NCI-H2196 treated with DMSO at 0.1 percent for 48 hours (cell line): ENCODE measurements around the gene GRID2.
"Not testable (repeated sequence)": the region's sequence is repeated elsewhere in the genome, so short reads cannot be mapped to it uniquely, and the experiment has no call there.

Experiments used
- DNase-seq: peaks from one replicate; lab custom pipeline; 2025; ENCODE audit not compliant: unreplicated experiment; lab: John Stamatoyannopoulos, UW

The GRID2 gene

DNA sequence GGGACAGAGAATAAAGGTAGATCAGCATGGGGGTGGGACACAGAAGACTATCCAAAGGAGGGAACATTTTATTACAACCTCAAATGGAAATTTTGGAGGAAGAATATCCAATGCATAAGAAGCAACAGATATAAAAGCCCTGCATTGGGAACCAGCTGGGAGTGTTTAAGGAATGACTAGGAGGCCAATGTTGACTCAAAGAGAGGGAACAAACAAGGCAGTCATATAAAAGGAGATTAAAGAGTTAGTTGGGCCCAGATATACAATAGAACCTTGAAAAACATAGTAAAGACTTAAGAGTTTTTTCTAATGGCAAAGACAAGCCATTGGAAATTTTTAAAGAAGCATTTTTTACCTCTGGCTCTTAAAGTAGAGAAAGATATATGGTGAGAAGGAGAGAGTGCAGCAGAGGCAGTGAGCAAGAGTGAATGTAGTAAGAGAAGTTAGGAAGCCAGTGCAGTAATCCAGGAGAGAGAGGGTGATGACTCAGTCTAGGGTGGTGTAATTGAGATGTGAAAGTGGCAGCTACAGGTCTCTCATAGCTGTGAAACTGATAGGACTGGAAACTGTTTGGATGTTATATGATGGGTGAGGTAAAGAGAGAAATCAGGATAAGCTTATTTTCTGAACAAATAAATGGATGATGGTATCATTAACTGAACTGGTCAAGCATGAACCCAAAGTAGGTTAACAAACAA, 1342.6 kb downstream of the GRID2 start:
- no peak for DNase-seq

DNA sequence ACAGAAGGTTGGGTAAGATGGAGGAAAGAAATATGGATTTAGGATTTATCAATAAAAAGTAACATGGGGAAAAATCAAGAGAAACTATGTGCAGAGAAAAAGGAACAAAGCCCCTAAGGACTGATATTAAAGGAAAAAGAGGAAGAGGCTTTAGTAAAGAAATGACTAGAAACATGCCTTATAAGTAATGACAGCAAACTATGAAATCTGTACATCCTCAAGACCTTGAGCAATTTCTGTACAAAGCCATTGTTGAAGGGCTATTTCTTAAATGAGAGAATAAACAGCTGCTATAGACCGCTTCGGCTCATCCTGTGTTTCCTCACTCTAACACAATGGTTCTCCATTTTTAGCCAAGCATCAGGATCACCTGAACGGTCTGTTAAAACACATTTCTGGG, 1344.5 kb downstream of the GRID2 start:
- DNase-seq: no peak

DNA sequence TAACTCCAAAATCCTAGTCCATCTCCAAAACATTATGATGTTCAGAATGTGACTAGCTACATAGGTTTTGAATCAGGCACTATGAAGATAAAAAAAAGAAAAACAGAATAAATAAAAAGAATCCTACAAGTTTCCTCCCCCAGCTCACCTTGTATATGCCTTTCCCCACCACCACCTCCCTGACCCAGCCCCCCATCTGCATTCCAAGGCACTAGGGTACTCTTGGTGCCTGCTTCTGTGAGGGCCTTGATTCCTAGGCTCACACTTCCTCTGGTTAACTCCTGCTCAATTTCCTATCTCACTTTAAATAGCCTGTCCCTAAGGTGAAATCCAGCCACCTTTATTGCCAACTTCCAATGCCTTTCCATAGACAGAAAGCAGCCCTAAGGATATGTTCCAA, 1346.1 kb downstream of the GRID2 start:
- no peak for DNase-seq

DNA sequence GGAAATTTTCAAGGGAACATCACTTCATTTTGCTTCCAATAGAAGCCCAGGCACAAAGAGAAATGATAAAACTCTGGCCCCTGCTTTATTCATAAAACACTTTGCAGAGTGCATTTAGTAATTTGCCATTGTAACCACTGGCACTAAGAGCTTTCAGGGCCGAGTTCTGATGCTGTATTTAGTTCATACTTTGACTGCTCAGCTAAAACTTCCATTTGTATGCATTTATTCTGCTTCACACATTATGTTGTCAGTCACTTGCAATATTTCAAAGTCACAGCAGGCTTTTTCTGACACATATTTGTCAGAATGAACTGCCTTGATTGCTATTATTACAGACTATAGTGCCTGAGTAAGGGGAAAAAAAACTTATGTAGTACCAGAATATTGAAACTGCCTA, 1350.4 kb downstream of the GRID2 start:
- DNase-seq: no peak

DNA sequence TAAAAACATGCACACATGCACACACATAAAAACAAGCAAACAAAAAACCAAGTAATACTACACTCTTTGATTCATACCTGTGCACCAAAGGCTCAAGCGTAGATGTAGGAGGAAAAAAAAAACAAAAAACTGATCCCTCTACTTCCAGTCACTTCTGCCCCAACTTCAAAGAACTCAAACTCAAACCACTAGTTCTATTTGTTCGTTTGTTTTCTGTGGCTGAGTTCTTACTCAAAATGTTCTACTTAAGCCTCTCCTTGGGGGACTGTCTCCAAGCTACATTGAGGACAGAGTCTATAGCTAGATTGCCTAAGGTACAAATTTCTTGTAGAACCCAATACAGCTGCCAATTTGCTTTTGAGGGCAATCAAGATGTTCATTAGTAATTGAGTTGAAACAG, 1353.8 kb downstream of the GRID2 start:
- no peak for DNase-seq

DNA sequence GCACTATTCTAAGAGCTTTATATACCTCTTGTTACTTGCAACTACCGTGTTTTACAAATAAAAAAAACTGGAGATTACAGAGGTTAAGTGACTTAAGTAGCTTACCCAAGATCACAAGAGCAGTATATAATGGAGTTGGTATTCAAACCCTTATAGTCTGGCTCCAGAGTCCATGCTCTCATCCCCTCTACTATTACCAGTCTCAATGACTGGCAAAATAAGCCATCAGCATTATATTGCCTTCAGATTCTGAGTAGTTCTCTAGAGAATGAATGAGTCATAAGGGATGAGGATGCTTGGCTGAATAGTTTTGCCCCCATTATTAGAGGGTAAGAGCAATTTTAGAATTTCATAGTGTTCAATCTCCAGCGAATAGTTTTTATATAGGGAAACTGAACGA, 1354.7 kb downstream of the GRID2 start:
- DNase-seq: no peak

DNA sequence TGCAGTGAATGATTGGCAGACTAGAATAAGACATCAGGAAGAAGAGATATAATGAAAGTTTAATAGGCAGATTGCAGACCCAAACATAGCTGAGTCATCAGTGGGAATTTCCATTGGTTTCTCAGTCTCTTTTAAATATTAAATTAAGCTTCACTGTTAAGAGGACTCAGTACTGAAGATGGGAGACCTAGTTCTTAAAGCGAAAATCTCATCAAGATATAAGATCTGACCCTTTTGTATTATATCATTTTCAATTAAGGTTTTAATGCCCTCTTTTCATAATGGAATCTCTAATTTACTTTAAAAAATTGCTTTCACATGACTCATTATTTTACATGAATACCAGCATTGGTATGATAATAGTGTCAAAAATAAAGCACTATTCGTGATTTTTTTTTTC, 1355.9 kb downstream of the GRID2 start:
- no peak for DNase-seq

DNA sequence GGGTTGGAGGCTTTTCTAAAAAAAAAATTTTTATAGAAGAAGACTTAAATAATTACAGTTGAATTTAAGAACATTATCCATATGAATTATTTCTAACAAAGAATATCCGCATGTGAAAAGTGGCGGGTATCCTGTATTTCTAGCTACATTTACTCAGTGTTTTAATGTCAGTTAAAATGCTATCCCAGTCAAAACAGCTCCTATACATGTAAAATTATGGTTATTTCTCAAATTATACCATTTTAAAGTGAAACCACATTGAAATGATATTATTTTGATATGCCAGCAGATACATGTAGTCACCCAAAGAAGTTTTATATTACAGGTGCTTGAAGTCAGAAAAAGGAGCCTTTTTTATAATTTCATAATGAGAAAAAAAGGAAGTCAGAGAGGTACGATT, 1356.3 kb downstream of the GRID2 start:
- DNase-seq: no peak

DNA sequence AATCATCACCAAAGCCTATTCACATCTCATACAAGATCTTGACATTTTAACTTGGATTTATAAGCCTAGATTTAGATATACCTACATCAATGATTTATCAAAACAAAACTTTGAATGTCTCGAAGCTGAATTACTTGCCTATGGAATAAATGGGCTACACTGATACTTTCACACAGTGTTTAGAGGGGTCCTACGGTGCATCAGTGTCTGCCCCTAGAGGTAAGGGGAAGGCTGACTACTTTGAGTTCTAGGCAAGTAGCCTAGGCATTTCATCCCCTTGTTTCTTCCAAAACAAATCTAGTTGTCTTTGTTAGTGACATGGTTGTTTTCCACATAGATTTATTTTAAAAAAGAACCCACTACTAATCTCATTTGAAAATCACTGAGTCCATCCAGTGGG, 1366.7 kb downstream of the GRID2 start:
- no peak for DNase-seq

DNA sequence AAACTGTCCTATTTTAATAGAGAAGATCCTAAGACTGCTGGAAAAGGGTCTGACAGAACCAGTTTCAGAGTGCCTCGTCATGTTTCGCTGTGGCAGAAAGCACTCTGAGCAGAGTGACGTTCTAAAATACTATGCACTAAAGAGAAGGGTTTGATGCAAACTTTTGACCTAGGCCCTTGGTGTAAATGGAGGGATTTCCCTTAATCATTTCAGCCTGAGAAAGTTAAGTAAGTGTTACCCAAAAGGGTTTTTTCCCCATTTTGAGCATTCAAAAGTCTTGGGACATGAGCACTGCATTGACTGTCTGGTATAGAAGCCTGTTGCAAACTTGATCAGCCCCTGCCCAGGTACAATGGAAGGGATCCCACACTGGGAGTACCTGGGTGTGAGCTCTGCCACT, 1367.3 kb downstream of the GRID2 start:
- no peak for DNase-seq

DNA sequence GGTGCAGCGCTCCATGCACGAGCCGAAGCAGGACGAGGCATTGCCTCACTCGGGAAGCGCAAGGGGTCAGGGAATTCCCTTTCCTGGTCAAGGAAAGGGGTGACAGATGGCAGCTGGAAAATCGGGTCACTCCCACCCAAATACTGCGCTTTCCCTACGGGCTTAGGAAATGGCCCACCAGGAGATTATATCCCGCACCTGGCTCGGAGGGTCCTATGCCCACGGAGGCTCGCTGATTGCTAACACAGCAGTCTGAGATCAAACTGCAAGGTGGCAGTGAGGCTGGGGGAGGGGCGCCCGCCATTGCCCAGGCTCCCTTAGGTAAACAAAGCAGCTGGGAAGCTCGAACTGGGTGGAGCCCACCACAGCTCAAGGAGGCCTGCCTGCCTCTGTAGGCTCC, 1373.2 kb downstream of the GRID2 start:
- not testable (repeated sequence) for DNase-seq

DNA sequence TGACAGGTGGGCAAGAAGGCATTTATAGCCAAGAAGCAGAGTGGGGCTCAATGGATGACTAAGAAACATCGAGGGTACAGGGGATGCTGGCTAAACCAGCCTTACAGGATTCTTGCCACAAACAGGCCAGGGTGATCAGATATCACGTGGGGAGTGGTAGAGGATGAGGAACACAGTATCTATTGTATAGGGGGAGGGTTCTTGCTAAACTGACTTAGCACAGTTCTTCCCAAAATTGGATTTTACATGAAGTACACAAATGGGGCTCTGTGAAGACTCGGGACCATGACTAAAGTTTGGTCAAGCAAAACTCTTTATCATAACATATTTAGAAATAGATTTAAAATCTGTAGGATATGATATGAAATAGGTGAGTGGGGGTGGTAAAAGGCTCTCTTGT, 1380.8 kb downstream of the GRID2 start:
- no peak for DNase-seq

DNA sequence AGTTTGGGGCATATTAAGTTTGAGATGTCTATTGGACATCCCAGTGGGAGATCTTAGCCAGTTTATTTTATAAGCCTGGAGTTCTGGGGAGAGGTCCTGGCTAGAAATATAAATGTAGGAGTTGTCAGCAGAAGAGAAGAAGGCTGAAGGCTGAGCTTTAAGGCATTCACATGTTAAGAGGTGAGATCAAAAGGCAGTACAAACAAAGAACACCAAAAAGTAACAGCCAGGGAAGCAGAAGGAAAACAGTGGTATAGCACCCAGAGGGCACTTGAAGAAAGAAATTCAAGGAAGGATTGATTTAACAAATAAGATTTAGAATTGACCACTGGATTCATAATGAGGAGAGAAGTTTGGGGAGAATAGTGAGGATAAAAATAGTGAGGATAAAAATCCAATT, 1383.5 kb downstream of the GRID2 start:
- DNase-seq: no peak

DNA sequence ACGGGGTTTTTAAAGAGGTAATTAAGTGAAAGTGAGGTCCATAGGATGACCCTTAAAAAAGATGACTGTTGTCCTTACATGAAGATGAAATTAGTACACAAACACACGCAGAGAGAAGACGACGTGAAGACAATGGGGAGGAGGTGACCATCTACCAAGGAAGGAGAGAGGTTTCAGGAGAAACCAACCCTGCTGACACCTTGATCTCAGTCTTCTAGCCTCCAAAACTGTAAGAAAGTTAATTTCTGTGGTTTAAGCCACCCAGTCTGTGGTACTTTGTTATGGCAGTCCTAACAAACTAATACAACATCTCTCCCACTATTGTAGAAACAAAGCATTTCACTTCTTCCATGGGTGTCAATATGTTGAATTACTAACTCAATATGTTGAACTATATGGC, 1385.2 kb downstream of the GRID2 start:
- no peak for DNase-seq

DNA sequence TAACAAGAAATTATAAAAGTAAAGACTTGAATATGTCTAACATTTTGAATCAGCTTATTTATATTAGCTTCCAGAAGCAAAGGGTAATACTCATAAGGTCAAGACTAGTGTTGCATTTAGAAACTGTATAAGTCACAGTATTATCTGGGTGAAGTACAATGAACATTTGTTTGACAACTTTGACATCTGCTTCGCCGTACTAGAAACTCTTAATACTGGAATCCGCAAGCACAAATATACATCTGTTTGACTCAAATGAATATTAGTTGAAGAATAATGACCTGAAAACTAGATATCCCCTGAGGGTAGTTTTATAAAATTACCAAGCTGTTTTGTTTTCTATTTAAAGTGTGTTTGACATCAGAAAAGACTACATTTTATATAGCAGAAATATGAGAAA, 1389.4 kb downstream of the GRID2 start:
- no peak for DNase-seq

DNA sequence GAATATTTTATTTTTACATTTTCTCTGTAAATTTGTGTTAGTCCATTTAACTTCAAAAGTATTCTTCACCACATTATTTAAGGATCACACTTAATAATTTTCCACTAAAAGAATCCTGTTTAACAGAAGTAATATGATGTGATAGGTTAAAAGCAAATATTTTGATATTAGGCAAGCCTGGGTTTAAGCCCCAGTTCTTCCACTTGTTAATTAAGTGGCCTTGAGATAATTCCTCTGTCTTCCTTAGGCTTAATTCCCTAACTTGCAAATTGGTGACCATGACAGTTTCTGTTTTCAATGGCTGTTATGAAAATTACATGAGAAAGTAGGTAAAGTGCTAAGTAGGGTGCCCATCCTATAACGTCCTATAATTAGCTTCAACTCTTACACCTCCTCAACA, 1394.9 kb downstream of the GRID2 start:
- no peak for DNase-seq

DNA sequence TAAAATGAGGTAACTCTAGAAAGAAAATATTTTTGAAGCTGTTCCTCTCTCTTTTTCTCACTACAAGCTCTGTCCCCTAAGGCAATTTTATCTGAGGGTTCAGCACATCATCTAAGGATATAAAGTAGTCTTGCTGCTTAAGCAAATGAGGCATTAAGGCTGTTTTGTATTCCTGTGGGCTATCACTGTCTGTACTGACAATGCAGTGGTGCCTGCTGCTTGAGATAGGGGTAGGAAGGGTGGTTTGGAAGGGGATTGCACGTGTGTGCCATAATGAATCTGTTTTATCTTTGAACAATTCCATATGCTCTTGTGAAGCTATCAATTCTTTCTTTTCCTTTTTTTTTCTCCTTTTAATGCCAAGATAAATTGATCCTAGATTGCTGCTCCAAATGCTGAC, 1396.8 kb downstream of the GRID2 start:
- DNase-seq: no peak

DNA sequence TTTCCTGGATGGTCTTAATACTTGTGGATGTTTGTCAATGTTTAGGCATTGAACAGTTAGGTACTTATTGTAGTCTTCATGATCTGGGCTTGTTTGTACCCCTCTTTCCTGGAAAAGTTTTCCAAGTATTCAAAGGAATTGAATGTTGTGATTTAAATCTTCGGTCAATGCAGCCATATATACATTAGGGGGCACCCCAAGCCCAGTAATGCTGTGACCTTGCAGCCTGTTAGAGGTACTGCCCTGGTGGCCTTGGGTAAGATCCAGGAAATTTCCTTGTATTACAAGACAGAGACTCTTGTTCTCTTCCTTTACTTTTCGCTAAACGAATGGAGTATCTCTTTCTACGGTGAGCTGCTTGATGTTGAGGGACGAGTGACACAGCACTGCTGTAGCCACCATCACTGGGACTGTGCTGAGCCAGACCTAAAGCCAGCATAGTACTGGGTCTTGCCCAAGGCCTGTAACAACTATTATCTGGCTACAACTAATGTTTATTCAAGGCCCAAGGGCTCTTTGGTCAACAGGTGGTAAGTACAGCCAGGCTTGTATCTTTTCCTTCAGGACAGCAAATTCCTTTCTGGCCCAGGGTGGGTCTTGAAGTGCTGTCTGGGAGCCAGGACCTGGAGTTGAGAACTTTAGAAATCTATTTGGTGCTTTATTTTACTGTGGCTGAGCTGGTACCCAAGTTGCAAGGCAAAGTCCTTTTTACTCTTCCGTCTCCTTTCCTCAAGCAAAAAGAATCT, 1406.5 kb downstream of the GRID2 start:
- DNase-seq: no peak

DNA sequence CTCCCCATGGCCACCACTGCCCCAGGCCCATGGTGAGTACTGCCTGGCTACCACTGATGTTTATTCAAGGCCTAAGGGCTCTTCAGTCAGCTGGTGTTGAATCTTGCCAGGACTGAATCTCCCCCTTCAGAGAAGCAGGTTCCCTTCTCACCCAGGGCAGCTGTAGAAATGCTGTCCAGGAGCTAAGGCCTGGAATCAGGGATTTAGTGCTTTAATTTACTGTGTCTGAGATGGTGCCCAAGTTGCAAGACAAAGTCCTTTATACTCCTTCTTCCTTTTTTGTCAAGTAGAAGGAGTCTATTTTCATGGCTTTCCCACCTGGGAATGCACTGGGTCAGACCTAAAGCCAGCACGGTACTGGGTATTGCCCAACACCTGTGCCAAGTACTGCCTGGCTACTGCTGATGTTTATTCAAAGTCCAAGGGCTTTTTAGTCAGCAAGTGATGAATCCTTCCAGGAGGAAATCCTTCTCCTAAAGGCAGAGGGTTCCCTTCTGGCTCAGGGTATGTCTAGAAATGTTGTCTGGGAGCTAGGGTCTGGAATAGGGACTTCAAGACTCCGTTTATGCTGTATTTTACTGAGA, 1407.2 kb downstream of the GRID2 start:
- no peak for DNase-seq

DNA sequence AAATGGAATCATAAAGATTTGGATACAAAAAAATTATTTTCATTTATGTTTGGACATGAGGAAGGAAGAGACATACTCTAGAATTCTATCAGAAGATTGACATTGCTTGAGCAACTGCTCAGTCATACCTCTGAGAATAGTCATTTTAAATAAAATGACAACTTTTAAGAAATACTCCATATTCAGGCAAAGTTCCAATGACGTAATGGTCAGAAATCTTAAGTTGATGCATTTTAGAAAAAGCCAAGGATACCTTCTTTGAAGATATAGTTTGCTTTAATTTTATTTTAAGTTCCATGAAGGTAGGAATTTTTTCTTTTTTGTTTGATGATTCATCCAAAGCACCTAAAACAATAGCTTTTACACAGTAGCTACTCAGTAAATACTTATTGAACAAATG, 1414.5 kb downstream of the GRID2 start:
- DNase-seq: no peak

DNA sequence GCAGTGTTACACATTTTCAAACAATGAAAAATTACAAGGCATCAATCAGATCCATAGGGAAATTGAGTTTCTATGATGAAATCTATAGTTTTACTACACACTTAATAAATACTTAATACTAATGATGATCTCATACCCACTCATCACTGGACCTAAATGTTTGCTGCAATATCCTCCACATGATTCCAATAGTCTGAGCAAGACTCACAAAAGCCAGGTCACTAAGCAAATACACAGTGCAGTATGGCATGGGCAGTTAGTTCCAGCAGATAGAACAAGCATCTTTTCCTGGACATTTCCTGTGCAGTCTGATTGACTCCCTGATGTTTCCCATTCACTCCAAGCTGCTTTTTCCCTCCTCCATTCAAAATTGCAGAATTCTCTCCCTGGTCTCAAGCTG, 1415.8 kb downstream of the GRID2 start:
- DNase-seq: no peak

DNA sequence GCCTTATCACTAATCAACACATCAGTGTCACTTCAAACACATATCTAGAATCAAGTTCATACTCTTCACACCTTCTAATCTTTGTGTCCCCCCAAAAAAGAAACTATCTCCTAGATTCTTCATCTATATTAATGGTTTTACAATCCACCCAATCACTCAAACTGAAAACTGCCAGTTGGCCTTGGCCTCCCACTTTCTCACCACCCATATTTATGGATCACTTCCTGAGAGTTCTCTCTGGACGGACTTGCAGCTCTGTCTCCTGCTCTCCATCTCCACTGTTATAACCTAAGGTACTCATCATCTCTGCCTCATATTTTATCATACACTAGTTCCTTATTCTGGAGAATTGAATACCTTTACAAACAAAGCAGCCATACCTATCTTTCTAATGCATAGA, 1418.7 kb downstream of the GRID2 start:
- DNase-seq: no peak

DNA sequence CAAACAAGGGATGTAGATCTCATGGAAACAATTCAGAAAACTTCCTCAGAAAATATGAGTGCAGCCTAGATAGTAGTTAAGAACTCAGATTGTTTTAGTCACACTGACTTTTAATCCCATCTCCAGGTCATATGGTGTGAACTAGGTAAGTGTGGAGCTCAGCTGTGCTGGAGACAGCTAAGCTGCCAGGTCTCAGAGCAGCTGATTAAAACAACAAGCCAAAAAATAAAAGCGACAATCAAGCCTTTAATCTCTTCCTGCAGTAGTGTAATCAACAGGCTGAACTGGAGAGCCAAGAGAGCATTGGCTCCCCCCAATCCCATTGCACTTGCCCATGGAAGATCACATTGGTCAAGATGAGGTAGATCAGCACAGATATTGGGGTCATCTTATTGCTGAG, 1426.5 kb downstream of the GRID2 start:
- DNase-seq: no peak
